ENCODE measurements around the gene NRF1.

GRCh38 chr7:129634361-129635034, 23.0 kb downstream of the NRF1 start:
- TF ChIP-seq, protein P1, sequence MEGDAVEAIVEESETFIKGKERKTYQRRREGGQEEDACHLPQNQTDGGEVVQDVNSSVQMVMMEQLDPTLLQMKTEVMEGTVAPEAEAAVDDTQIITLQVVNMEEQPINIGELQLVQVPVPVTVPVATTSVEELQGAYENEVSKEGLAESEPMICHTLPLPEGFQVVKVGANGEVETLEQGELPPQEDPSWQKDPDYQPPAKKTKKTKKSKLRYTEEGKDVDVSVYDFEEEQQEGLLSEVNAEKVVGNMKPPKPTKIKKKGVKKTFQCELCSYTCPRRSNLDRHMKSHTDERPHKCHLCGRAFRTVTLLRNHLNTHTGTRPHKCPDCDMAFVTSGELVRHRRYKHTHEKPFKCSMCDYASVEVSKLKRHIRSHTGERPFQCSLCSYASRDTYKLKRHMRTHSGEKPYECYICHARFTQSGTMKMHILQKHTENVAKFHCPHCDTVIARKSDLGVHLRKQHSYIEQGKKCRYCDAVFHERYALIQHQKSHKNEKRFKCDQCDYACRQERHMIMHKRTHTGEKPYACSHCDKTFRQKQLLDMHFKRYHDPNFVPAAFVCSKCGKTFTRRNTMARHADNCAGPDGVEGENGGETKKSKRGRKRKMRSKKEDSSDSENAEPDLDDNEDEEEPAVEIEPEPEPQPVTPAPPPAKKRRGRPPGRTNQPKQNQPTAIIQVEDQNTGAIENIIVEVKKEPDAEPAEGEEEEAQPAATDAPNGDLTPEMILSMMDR (IDR thresholded peaks at IDR 0.05; ENCODE audit: low read length) = no peak
- no peak for TF ChIP-seq EZH2 (IDR thresholded peaks at IDR 0.05; ENCODE audit: borderline replicate concordance, low read length)
